K562 (cell line): ENCODE results near the gene COX5A.
"Not testable (repeated sequence)": the region's sequence is repeated elsewhere in the genome, so short reads cannot be mapped to it uniquely, and the experiment has no call there.

Experiments
- EP300 ChIP-seq: IDR thresholded peaks from 2 replicates; pipeline ENCODE4 v1.6.1; 2012; ENCODE audit warnings: low read length, improper control_type of control experiment
- MAFK ChIP-seq: IDR thresholded peaks from 2 replicates; pipeline ENCODE4 v1.6.1; 2011; ENCODE audit warnings: low read length, improper control_type of control experiment
- MYC ChIP-seq, 2 experiments: fragments of 250-450 bp in 1 of 2; sonication (Bioruptor Pico) in 1 of 2; IDR thresholded peaks; 2 replicates each; pipeline versions ENCODE4 v1.5.1 to v1.6.1; 2012 to 2021; ENCODE audit warnings: low read depth in 2 of 2, borderline replicate concordance in 1 of 2, improper control_type of control experiment in 1 of 2, low read length in 1 of 2, mild to moderate bottlenecking in 1 of 2, moderate library complexity in 1 of 2

DNA sequence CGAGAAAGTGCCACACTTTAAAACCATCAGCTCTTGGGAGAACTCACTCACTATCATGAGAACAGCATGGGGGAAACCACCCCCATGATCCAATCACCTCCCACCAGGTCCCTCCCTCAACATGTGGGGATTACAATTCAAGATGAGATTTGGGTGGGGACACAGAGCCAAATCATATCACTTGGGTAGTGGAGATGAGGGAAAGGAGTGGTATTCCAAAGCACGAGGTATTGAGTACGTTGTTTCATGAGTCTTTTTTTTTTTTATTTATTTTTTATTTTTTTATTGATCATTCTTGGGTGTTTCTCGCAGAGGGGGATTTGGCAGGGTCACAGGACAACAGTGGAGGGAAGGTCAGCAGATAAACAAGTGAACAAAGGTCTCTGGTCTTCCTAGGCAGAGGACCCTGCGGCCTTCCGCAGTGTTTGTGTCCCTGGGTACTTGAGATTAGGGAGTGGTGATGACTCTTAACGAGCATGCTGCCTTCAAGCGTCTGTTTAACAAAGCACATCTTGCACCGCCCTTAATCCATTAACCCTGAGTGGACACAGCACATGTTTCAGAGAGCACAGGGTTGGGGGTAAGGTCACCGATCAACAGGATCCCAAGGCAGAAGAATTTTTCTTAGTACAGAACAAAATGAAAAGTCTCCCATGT, 50.2 kb downstream of the COX5A start:
- not testable (repeated sequence) for TF ChIP-seq MAFK; EP300; MYC (IDR thresholded peaks at IDR 0.05; ENCODE audit: low read depth, low read length); MYC (CRISPR knock-in tag; IDR thresholded peaks at IDR 0.05; ENCODE audit: borderline replicate concordance, low read depth)
